ENCODE data around the gene CCNI2. TPM values are rescaled to one million over a fixed set of nuclear protein-coding genes. Genes with fewer than 3 reads are reported as not detected.

CCNI2 gene
- total and polyA plus RNA-seq, 11 donors: 0.11 to 0.50 (median 0.20) TPM; not detected in 8

- intact Hi-C loops (cut with DNase I): no loop called here
- DNase-seq (no peak), ATAC-seq (no peak)
- H3K4me1 ChIP-seq: peaks cover 2 to 81% (median 61%) of the 10 kb centered on the region in 12 donors
- WGBS, 4 donors: 69 to 78% (median 74%) methylated on average over 10 to 12 of the region's 12 CpGs
- no peaks in the 10 kb centered on the region for H3K9me3 ChIP-seq
- peaks cover 0 to 4% (median 0%) of the 10 kb centered on the region in 9 donors for H3K27me3 ChIP-seq
- TF ChIP-seq POLR2A (IDR thresholded peaks at IDR 0.05): no peak
- no peaks in the 10 kb centered on the region for H3K36me3 ChIP-seq
- H3K27ac ChIP-seq: peak overlapping the region in 8 of 12 donors; percentile 7 to 91 (median 42)
- H3K4me3 ChIP-seq: no peak overlapping the region
Observed at GRCh38 chr5:132773601-132774355, 26.6 kb downstream of the CCNI2 start.

GRCh38 chr5:132774406-132774805 is 27.2 kb downstream of the CCNI2 start:
- no peaks in the 10 kb centered on the region for H3K9me3 ChIP-seq
- TF ChIP-seq CTCF (IDR thresholded peaks at IDR 0.05) (no peak), POLR2A (IDR thresholded peaks at IDR 0.05) (no peak)
- H3K27me3 ChIP-seq: peaks cover 0 to 4% (median 0%) of the 10 kb centered on the region in 9 donors
- DNase-seq (no peak), ATAC-seq (no peak)
- H3K4me1 ChIP-seq: peaks cover 2 to 77% (median 57%) of the 10 kb centered on the region in 12 donors
- H3K27ac ChIP-seq: peak overlapping the region in 5 of 12 donors; percentile 7 to 91 (median 51)
- 40 to 79% (median 64%) methylated on average over 3 of the region's 3 CpGs for WGBS, 4 donors
- no peaks in the 10 kb centered on the region for H3K36me3 ChIP-seq
- intact Hi-C loops (cut with DNase I): no loop called here
- no peak overlapping the region for H3K4me3 ChIP-seq

GRCh38 chr5:132774896-132775295 is 27.7 kb downstream of the CCNI2 start:
- peak in 1 of 4 donors; percentile 19 for ATAC-seq
- H3K27me3 ChIP-seq: peaks cover 0 to 4% (median 0%) of the 10 kb centered on the region in 9 donors
- 73 to 87% (median 82%) methylated on average over 3 to 5 of the region's 5 CpGs for WGBS, 4 donors

GRCh38 chr5:132775476-132775961 is 28.3 kb downstream of the CCNI2 start:
- Histone ChIP-seq H3K4me3 (peak overlapping the region in 10 of 12 donors; percentile 67 to 98 (median 94)), H3K27me3 (peaks cover 0 to 4% (median 0%) of the 10 kb centered on the region in 9 donors), H3K27ac (peak overlapping the region in 11 of 12 donors; percentile 23 to 92 (median 87)), H3K9me3 (no peaks in the 10 kb centered on the region), H3K4me1 (peaks cover 2 to 71% (median 52%) of the 10 kb centered on the region in 12 donors), H3K36me3 (no peaks in the 10 kb centered on the region)
- TF ChIP-seq POLR2A (IDR thresholded peaks at IDR 0.05): no peak
- no peak for TF ChIP-seq CTCF (IDR thresholded peaks at IDR 0.05)
- DNase-seq: no peak
- ATAC-seq: no peak
- 36 to 47% (median 43%) methylated on average over 7 of the region's 7 CpGs for WGBS, 4 donors
- intact Hi-C loops (cut with DNase I): loop anchor here in 3 of 10 donors (5.0 kb wide), 4 partner anchors 37 to 92 kb away; partner anchors contain the start of genes GDF9 (in 1 of the 3), KIF3A (in 1 of the 3), SOWAHA (in 1 of the 3) and UQCRQ (in 1 of the 3)

More at GRCh38 chr5:132774896-132775295, 27.7 kb downstream of the CCNI2 start:
- Histone ChIP-seq H3K4me1 (peaks cover 2 to 74% (median 56%) of the 10 kb centered on the region in 12 donors), H3K9me3 (no peaks in the 10 kb centered on the region), H3K4me3 (peak overlapping the region in 5 of 12 donors; percentile 67 to 98 (median 87)), H3K36me3 (no peaks in the 10 kb centered on the region), H3K27ac (peak overlapping the region in 10 of 12 donors; percentile 23 to 92 (median 88))
- TF ChIP-seq CTCF (IDR thresholded peaks at IDR 0.05): no peak
- TF ChIP-seq POLR2A (IDR thresholded peaks at IDR 0.05): no peak
- intact Hi-C loops (cut with DNase I): loop anchor here in 3 of 10 donors (5.0 kb wide), 4 partner anchors 37 to 92 kb away; partner anchors contain the start of genes GDF9 (in 1 of the 3), KIF3A (in 1 of the 3), SOWAHA (in 1 of the 3) and UQCRQ (in 1 of the 3)
- peak in 1 of 5 donors; percentile 56 for DNase-seq
